GM12878 (cell line): ENCODE measurements around the gene DTNBP1. TPM values are rescaled to one million over a fixed set of nuclear protein-coding genes. Genes with fewer than 3 reads are reported as not detected.

Source experiments
- ATAC-seq: fragments of 200-7000 bp; cut with Tn5 transposase; 3 replicates; pipeline ENCODE4 v1.9.1; 2020; ENCODE audit warnings: mild to moderate bottlenecking, moderate library complexity
- BruUV-seq: library from RNA; stranded (reverse); fragments of 400-500 nt; replicated peaks from 2 replicates; lab custom pipeline; 2021; lab: Mats Ljungman, UMichigan
- CTCF ChIA-PET: fragments of 300-600 bp; sonication (Branson Sonifier 250); formaldehyde crosslinking; extraction: SDS; loops from one replicate; lab custom pipeline; 2021; ENCODE audit warnings: inconsistent platforms; lab: Yijun Ruan, JAX
- POLR2A ChIA-PET: fragments of 350-600 bp; formaldehyde crosslinking; extraction: SDS; loops from one replicate; lab custom pipeline; 2021; ENCODE audit warnings: inconsistent platforms; lab: Charles Lee
- RAD21 ChIA-PET: fragments of 300-600 bp; sonication (Branson Sonifier 250); formaldehyde crosslinking; loops from one replicate; lab custom pipeline; 2023; ENCODE audit warnings: antibody characterized with exemption; ENCODE audit not compliant: unreplicated experiment; lab: Charles Lee
- SMC1A ChIA-PET: fragments of 300-600 bp; sonication (Branson Sonifier 250); formaldehyde crosslinking; loops from one replicate; lab custom pipeline; 2023; ENCODE audit not compliant: unreplicated experiment, uncharacterized antibody; lab: Charles Lee
- DNase-seq: peaks from one replicate; pipeline ENCODE4 v3.0.0-alpha.2; 2011; ENCODE audit warnings: low read depth, low spot score
- FAIRE-seq: peaks from 3 replicates; lab custom pipeline; 2011; peaks lifted over from hg19 to GRCh38; lab: Jason Lieb, UNC
- H2AFZ ChIP-seq: 2 replicates; pipeline ENCODE4 v1.6.0; 2011; ENCODE audit warnings: low read depth, low read length, control low read depth; ENCODE audit not compliant: control insufficient read depth
- H3K27ac ChIP-seq: 2 replicates; pipeline ENCODE4 v1.5.1; 2011; ENCODE audit warnings: control low read depth; ENCODE audit not compliant: control insufficient read depth, insufficient read depth
- H3K27me3 ChIP-seq, 2 experiments: replicated peaks in 1 of 2; 2 replicates each; pipeline versions ENCODE4 v1.6.0 to v1.6.1; 2011; ENCODE audit warnings: low read length in 1 of 2; ENCODE audit not compliant: control insufficient read depth in 2 of 2, insufficient read depth in 2 of 2
- H3K36me3 ChIP-seq, 2 experiments: 2 replicates each; pipeline ENCODE4 v1.5.1; 2011; ENCODE audit warnings: low read length in 1 of 2; ENCODE audit not compliant: control insufficient read depth in 2 of 2, insufficient read depth in 2 of 2
- H3K4me1 ChIP-seq: 2 replicates; pipeline ENCODE4 v1.6.1; 2011; ENCODE audit warnings: mild to moderate bottlenecking, low read length, moderate library complexity, mixed read lengths; ENCODE audit not compliant: control insufficient read depth, insufficient read depth
- H3K4me2 ChIP-seq: 2 replicates; pipeline ENCODE4 v1.6.0; 2011; ENCODE audit warnings: control low read depth; ENCODE audit not compliant: control insufficient read depth, insufficient read depth
- H3K4me3 ChIP-seq: fragments of 200-600 bp; sonication (generic); 2 replicates; pipeline ENCODE4 v1.5.1; 2016
- H3K79me2 ChIP-seq: 2 replicates; pipeline ENCODE4 v1.6.0; 2011; ENCODE audit warnings: low read length; ENCODE audit not compliant: control insufficient read depth, insufficient read depth
- H3K9ac ChIP-seq: 2 replicates; pipeline ENCODE4 v1.8.0; 2011; ENCODE audit warnings: low read length, control low read depth, mixed read lengths; ENCODE audit not compliant: control insufficient read depth, insufficient read depth
- H3K9me3 ChIP-seq: replicated peaks from 3 replicates; pipeline ENCODE4 v1.5.1; 2011; ENCODE audit warnings: mild to moderate bottlenecking, low read length; ENCODE audit not compliant: control insufficient read depth, insufficient read depth
- H4K20me1 ChIP-seq: 2 replicates; pipeline ENCODE4 v1.6.0; 2011; ENCODE audit not compliant: control insufficient read depth, insufficient read depth
- CREB1 ChIP-seq: IDR thresholded peaks from 2 replicates; pipeline ENCODE4 v1.6.1; 2012; ENCODE audit warnings: low read depth, mild to moderate bottlenecking, inconsistent platforms
- HDGF ChIP-seq: fragments of 450-650 bp; IDR thresholded peaks from 2 replicates; pipeline ENCODE4 v1.6.1; 2016; ENCODE audit warnings: antibody characterized with exemption
- MYB ChIP-seq: fragments of 150-350 bp; IDR thresholded peaks from 2 replicates; pipeline ENCODE4 v1.6.1; 2014; ENCODE audit warnings: mild to moderate bottlenecking, low read depth, low read length, borderline replicate concordance
- NRF1 ChIP-seq: conservative IDR thresholded peaks from 2 replicates; pipeline ENCODE4 v1.6.1; 2011; ENCODE audit warnings: mild to moderate bottlenecking, low read depth, low read length, improper control_type of control experiment
- PAX8 ChIP-seq: fragments of 450-650 bp; IDR thresholded peaks from 2 replicates; pipeline ENCODE4 v1.6.1; 2017; ENCODE audit warnings: mild to moderate bottlenecking, moderate library complexity
- SMARCA5 ChIP-seq: fragments of 450-650 bp; IDR thresholded peaks from 2 replicates; pipeline ENCODE4 v1.6.1; 2017; ENCODE audit warnings: mild to moderate bottlenecking
- TCF12 ChIP-seq: IDR thresholded peaks from 2 replicates; pipeline ENCODE4 v1.6.1; 2011; ENCODE audit warnings: low read depth, mild to moderate bottlenecking, low read length
- ZNF207 ChIP-seq: fragments of 450-650 bp; IDR thresholded peaks from 2 replicates; pipeline ENCODE4 v1.6.1; 2014; ENCODE audit warnings: antibody characterized with exemption, mild to moderate bottlenecking, borderline replicate concordance
- ZNF24 ChIP-seq: fragments of 450-650 bp; IDR thresholded peaks from 2 replicates; pipeline ENCODE4 v1.6.1; 2017; ENCODE audit warnings: antibody characterized with exemption, mild to moderate bottlenecking
- ZNF592 ChIP-seq: fragments of 450-650 bp; IDR thresholded peaks from 2 replicates; pipeline ENCODE4 v1.6.1; 2017; ENCODE audit warnings: mild to moderate bottlenecking, moderate library complexity
- WGBS: methylation state at CpG from one replicate; pipeline ENCODE4 v1.1.6; 2016; ENCODE audit warnings: low lambda C conversion rate; ENCODE audit not compliant: insufficient replicate concordance, insufficient coverage; ENCODE audit errors: missing lambda C conversion rate; 5-methylcytosine and 5-hydroxymethylcytosine counted together
- in situ Hi-C: fragments of 300-500 bp; cut with MboI; formaldehyde crosslinking; loops from 9 replicates; pipeline ENCODE4 v1.14.3; 2018; ENCODE audit warnings: mixed read lengths
- intact Hi-C: fragments of 100-400 bp; cut with micrococcal nuclease; formaldehyde crosslinking; loops from one replicate; pipeline ENCODE4 v1.14.2; 2022; ENCODE audit not compliant: unreplicated experiment
- polyA plus RNA-seq, 11 experiments: library from polyadenylated mRNA; depleted of rRNA in 4 of 11; unstranded in 6 of 11; stranded (reverse) in 5 of 11; fragments of >200 nt; fragmentation: Nextera tagmentation in 4 of 11; fragmentation: Illumina TruSeq in 1 of 11; extraction: Ambion mirVana in 4 of 11; extraction: Trizol in 1 of 11; gene quantifications; 1 replicate in 1 of 11; 2 replicates in 10 of 11; pipeline versions ENCODE4 v1.2.1 to v1.2.3, GENCODE V29; 2011 to 2016; ENCODE audit warnings: inconsistent platforms in 2 of 11, missing spikeins in 2 of 11, low read depth in 1 of 11
- total RNA-seq, 4 experiments: library from RNA; depleted of rRNA in 3 of 4; stranded (reverse); fragments of >200 nt in 3 of 4; fragmentation: Illumina TruSeq in 1 of 4; extraction: Trizol in 1 of 4; gene quantifications; 2 replicates each; pipeline versions ENCODE4 v1.2.1 to v1.2.3, GENCODE V29; 2013 to 2021
- TF ChIP-seq, protein P1 (sequence below): fragments of 150-350 bp; IDR thresholded peaks from 2 replicates; pipeline ENCODE4 v1.6.1; 2014; ENCODE audit warnings: mild to moderate bottlenecking, low read depth, low read length

Gene DTNBP1
- total and polyA plus RNA-seq, 10 of the 15 experiments (the other 5 are each of a cell fraction or from before 2014, with no cell fraction given): 7.1 to 40.3 (median 20.1) TPM

DNA sequence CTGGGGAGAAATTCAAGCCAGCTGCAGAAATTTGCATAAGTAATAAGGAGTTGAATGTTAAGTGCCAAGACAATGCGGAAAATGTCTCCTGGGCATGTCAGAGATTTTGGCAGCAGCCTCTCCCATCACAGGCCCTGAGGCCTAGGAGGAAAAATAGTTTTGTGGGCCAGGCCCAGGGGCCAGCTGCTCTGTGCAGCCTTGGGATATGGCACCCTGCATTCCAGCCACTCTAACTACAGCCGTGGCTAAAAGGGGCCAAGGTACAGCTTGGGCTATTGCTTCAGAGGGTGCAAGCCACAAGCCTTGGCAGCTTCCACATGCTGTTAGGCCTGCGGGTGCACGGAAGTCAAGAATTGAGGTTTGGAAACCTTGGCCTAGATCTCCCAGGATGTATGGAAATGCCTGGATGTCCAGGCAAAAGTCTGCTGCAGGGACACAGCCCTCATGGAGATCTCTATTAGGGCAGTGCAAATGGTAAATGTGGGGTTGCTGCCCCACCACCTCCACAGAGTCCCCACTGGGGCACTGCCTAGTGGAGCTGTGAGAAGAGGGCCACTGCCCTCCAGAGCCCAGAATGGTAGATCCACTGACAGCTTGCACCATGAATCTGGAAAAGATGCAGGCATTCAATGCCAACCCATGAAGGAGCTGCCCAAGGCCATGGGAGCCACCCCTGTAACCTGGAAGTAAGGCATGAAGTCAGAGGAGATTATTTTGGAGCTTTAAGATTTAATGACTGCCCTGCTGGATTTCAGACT is 126.5 kb downstream of the DTNBP1 start:
- Histone ChIP-seq H3K27ac (no peak overlapping the region), H3K9me3 (no peaks in the 10 kb centered on the region; the same call in 2 of the 3 replicates), H3K27me3 (no peaks in the 10 kb centered on the region), H4K20me1 (no peaks in the 10 kb centered on the region), H3K4me1 (no peaks in the 10 kb centered on the region), H3K9ac (no peak overlapping the region), H3K4me3 (no peak overlapping the region), H3K36me3 (peaks cover 0 to 3% of the 10 kb centered on the region in 2 experiments; a peak in 2 of 4 replicates), H2AFZ (no peak overlapping the region), H3K4me2 (no peak overlapping the region), H3K79me2 (no peaks in the 10 kb centered on the region)
- ChIA-PET CTCF (interaction anchor here (1.2 kb wide), 1 partner anchor 8 kb away, joined by 3 read pairs; no protein-coding TSS in a partner anchor), SMC1A (interaction anchor here (0.7 to 1.2 kb wide), 4 partner anchors 10 to 85 kb away, joined by 3 to 4 read pairs (median 3); no protein-coding TSS in a partner anchor), RAD21 (interaction anchor here (0.8 to 1.6 kb wide), 2 partner anchors 84 to 272 kb away, joined by 3 read pairs; no protein-coding TSS in a partner anchor), POLR2A (no interaction called here)
- WGBS: 85% methylated on average over 4 of the region's 4 CpGs
- no peak for DNase-seq
- FAIRE-seq: no peak
- intact Hi-C loops (no loop called here), in situ Hi-C loops (no loop called here)
- BruUV-seq: no TSS peak
- no peak for TF ChIP-seq CREB1
- no peak for TF ChIP-seq MYB
- no peak for TF ChIP-seq SMARCA5
- TF ChIP-seq HDGF: no peak
- TF ChIP-seq, protein P1, sequence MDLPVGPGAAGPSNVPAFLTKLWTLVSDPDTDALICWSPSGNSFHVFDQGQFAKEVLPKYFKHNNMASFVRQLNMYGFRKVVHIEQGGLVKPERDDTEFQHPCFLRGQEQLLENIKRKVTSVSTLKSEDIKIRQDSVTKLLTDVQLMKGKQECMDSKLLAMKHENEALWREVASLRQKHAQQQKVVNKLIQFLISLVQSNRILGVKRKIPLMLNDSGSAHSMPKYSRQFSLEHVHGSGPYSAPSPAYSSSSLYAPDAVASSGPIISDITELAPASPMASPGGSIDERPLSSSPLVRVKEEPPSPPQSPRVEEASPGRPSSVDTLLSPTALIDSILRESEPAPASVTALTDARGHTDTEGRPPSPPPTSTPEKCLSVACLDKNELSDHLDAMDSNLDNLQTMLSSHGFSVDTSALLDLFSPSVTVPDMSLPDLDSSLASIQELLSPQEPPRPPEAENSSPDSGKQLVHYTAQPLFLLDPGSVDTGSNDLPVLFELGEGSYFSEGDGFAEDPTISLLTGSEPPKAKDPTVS: no peak
- TF ChIP-seq NRF1: no peak
- TF ChIP-seq TCF12: no peak
- TF ChIP-seq PAX8: no peak
- TF ChIP-seq ZNF207: no peak
- TF ChIP-seq ZNF24: no peak
- TF ChIP-seq ZNF592: no peak
- no peak for ATAC-seq
